SK-N-DZ (cell line): ENCODE data around the gene UBASH3A.
"Not testable (repeated sequence)": the region's sequence is repeated elsewhere in the genome, so short reads cannot be mapped to it uniquely, and the experiment has no call there.

ENCODE experiments used
- DNase-seq: peaks from one replicate; pipeline ENCODE4 v3.0.0-alpha.2; 2015; ENCODE audit warnings: low spot score

UBASH3A gene

GRCh38 chr21:42390193-42390592 is 13.5 kb upstream of the UBASH3A start:
- DNase-seq: no peak

- DNase-seq: no peak
Measured at GRCh38 chr21:42390696-42391095, 13.0 kb upstream of the UBASH3A start.

- no peak for DNase-seq
Measured at GRCh38 chr21:42391297-42391696, 12.4 kb upstream of the UBASH3A start.

GRCh38 chr21:42392731-42393442 is 10.8 kb upstream of the UBASH3A start:
- DNase-seq: no peak

GRCh38 chr21:42393443-42393950 is 10.2 kb upstream of the UBASH3A start:
- no peak for DNase-seq

GRCh38 chr21:42395302-42395701 is 8.4 kb upstream of the UBASH3A start:
- no peak for DNase-seq

GRCh38 chr21:42395905-42396651 is 7.6 kb upstream of the UBASH3A start, which contains the start of gene TMPRSS3:
Gene TMPRSS3, minus strand, starts transcription at chr21:42396052. Its CDS starts 635 bp downstream, at chr21:42395417.
- DNase-seq: no peak

GRCh38 chr21:42396799-42397745 is 6.6 kb upstream of the UBASH3A start:
- DNase-seq: no peak

GRCh38 chr21:42397746-42398394 is 5.8 kb upstream of the UBASH3A start:
- no peak for DNase-seq

GRCh38 chr21:42398436-42399028 is 5.2 kb upstream of the UBASH3A start:
- DNase-seq: no peak

- DNase-seq: no peak
Measured at GRCh38 chr21:42400525-42400924, 3.2 kb upstream of the UBASH3A start.

- DNase-seq: no peak
Measured at GRCh38 chr21:42401154-42401553, 2.5 kb upstream of the UBASH3A start.

- no peak for DNase-seq
Measured at GRCh38 chr21:42401820-42402251, 1.9 kb upstream of the UBASH3A start.

GRCh38 chr21:42404539-42404938 is 837 bp downstream of the UBASH3A start:
- DNase-seq: no peak

GRCh38 chr21:42405064-42406013 is 1.6 kb downstream of the UBASH3A start:
- no peak for DNase-seq

GRCh38 chr21:42406201-42406621 is 2.5 kb downstream of the UBASH3A start:
- DNase-seq: no peak

GRCh38 chr21:42406866-42407265 is 3.2 kb downstream of the UBASH3A start:
- DNase-seq: no peak

GRCh38 chr21:42407476-42407875 is 3.8 kb downstream of the UBASH3A start:
- DNase-seq: no peak

GRCh38 chr21:42408718-42409117 is 5.0 kb downstream of the UBASH3A start:
- DNase-seq: not testable (repeated sequence)
